Measurements from ENCODE around the gene ASB4. TPM values are rescaled to one million over a fixed set of nuclear protein-coding genes. Genes with fewer than 3 reads are reported as not detected.

ASB4 gene
- total and polyA plus RNA-seq, 8 donors = 0.03 to 1.7 (median 0.28) TPM; not detected in 4

DNA sequence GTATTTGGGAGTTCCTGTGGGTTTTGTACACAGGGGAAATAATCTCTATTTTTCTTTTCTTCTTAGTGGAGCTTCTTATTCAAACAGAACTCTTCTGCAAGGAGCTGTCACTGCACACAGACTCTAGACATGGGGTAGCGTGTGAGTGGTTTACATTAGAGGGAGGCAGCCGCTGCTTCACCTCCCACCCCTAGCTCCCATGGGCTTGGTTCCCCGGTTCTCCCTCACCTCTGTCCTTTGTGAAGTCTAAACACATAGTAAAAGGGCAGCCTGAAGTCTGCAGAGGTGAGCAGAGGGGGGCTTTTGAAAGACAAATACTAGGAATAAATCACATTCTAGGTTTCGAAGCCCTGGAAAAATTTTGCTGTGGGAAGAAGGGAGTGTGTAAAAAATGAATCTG is 5.5 kb downstream of the ASB4 start:
- Histone ChIP-seq H3K36me3 (no peaks in the 10 kb centered on the region), H3K4me3 (no peak overlapping the region), H3K27me3 (no peaks in the 10 kb centered on the region), H3K4me1 (no peaks in the 10 kb centered on the region), H3K9me3 (no peaks in the 10 kb centered on the region), H3K27ac (no peak overlapping the region)
- no peak for DNase-seq
- TF ChIP-seq POLR2AphosphoS5 (IDR thresholded peaks at IDR 0.05) (no peak), POLR2A (IDR thresholded peaks at IDR 0.05) (no peak), EP300 (IDR thresholded peaks at IDR 0.05) (no peak)
- TF ChIP-seq, protein P1, sequence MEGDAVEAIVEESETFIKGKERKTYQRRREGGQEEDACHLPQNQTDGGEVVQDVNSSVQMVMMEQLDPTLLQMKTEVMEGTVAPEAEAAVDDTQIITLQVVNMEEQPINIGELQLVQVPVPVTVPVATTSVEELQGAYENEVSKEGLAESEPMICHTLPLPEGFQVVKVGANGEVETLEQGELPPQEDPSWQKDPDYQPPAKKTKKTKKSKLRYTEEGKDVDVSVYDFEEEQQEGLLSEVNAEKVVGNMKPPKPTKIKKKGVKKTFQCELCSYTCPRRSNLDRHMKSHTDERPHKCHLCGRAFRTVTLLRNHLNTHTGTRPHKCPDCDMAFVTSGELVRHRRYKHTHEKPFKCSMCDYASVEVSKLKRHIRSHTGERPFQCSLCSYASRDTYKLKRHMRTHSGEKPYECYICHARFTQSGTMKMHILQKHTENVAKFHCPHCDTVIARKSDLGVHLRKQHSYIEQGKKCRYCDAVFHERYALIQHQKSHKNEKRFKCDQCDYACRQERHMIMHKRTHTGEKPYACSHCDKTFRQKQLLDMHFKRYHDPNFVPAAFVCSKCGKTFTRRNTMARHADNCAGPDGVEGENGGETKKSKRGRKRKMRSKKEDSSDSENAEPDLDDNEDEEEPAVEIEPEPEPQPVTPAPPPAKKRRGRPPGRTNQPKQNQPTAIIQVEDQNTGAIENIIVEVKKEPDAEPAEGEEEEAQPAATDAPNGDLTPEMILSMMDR (IDR thresholded peaks at IDR 0.05) = no peak
- WGBS, 5 donors = 79 to 88% (median 85%) methylated on average over 4 of the region's 4 CpGs
- intact Hi-C loops (cut with DNase I; ENCODE audit: low total_unique reads) = no loop called here

DNA sequence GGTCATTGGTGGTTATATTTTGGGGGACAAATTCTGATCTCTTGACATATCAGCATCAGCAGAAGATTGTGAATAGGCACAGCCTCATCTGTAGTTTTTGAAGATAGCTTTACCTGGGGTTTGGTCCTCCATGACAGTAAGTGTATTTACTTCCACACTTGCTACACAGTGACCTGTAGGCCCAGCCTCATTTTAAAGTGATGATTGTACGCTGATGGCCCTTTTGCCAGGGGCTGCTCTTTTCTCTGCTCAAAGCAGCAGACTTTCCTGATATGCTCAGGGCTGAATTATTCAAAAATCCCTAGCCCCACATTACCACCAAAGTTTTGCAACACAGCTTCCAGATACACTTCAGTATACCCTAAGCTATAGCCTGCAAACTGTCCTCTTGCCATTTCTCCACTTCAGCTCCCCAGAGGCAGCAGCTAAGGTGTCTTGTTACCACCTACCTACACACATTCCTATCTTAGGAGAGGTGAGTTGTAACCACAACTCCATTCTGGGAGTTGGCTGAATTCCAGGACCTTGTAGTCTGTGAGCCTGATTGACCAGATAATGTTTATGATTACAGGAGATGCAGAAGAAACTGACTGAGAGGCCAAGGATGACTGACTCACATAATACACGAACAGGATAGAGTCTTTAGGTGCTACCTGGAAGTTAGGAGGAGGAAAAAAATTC is 6.0 kb downstream of the ASB4 start:
- H3K4me3 ChIP-seq = no peak overlapping the region
- no peaks in the 10 kb centered on the region for H3K36me3 ChIP-seq
- no peaks in the 10 kb centered on the region for H3K4me1 ChIP-seq
- no peaks in the 10 kb centered on the region for H3K9me3 ChIP-seq
- peak in 1 of 2 donors; percentile 65 for DNase-seq
- WGBS, 5 donors = 65 to 76% (median 68%) methylated on average over 2 of the region's 2 CpGs
- H3K27me3 ChIP-seq = no peaks in the 10 kb centered on the region
- H3K27ac ChIP-seq = no peak overlapping the region
- intact Hi-C loops (cut with DNase I; ENCODE audit: low total_unique reads) = no loop called here
- no peak for TF ChIP-seq POLR2A (IDR thresholded peaks at IDR 0.05)

DNA sequence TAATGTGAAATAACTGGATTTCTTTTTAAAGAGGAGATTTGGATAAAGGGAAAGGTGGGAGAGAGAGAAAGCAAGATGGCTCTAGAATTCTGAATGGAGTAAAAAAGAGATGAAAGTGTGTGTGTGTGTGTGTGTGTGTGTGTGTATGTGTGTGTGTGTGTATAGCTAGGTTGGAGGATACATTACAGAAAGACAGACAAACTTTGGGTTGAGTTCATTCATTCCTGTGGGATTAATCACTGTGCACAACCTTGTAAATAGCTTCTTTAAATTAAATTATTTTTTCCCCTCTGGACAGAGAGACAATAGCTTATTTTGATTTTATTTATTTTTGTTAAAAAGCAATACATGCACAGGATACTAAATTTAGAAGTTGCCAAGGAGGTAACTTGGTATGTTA is 7.5 kb downstream of the ASB4 start:
- no peaks in the 10 kb centered on the region for H3K27me3 ChIP-seq
- intact Hi-C loops (cut with DNase I; ENCODE audit: low total_unique reads) = no loop called here
- no peak for DNase-seq
- no peaks in the 10 kb centered on the region for H3K4me1 ChIP-seq
- H3K27ac ChIP-seq = no peak overlapping the region
- no peaks in the 10 kb centered on the region for H3K36me3 ChIP-seq
- H3K4me3 ChIP-seq = no peak overlapping the region
- TF ChIP-seq POLR2A (IDR thresholded peaks at IDR 0.05) (no peak), POLR2AphosphoS5 (IDR thresholded peaks at IDR 0.05) (no peak), EP300 (IDR thresholded peaks at IDR 0.05) (no peak)
- TF ChIP-seq, protein P1 (IDR thresholded peaks at IDR 0.05) = no peak
- no peaks in the 10 kb centered on the region for H3K9me3 ChIP-seq

DNA sequence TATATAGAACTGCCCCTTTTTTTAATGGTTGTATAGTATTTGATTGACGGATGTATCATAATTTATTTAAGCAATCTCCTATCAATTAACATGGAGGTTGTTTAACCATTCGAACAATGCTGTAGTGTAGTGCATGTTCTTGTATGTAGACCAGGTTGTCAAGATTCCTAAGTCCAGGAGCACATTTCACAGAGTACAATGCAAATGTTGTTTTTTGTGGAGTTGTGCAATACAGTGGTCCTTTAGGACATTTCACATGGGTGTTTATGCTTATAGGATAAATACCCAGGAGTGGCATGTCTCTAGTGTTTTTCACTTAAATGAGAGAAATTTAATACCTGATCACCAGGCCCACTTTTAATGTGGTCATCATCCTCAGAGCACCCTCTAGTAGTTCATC is 8.1 kb downstream of the ASB4 start:
- WGBS, 5 donors = 26 to 62% (median 49%) methylated on average over 2 of the region's 2 CpGs
- intact Hi-C loops (cut with DNase I; ENCODE audit: low total_unique reads) = no loop called here

More for the DNA sequence above, 8.1 kb downstream of the ASB4 start:
- Histone ChIP-seq H3K9me3 (no peaks in the 10 kb centered on the region), H3K36me3 (no peaks in the 10 kb centered on the region), H3K27me3 (no peaks in the 10 kb centered on the region), H3K4me3 (no peak overlapping the region), H3K4me1 (no peaks in the 10 kb centered on the region), H3K27ac (no peak overlapping the region)
- TF ChIP-seq, protein P1 (IDR thresholded peaks at IDR 0.05) = no peak
- TF ChIP-seq POLR2A (IDR thresholded peaks at IDR 0.05) = no peak
- TF ChIP-seq POLR2AphosphoS5 (IDR thresholded peaks at IDR 0.05) = no peak
- no peak for TF ChIP-seq EP300 (IDR thresholded peaks at IDR 0.05)
- DNase-seq = no peak

Data from stomach (tissue), 9 donors.